ENCODE data around the gene DDR2.

Gene DDR2

DNA sequence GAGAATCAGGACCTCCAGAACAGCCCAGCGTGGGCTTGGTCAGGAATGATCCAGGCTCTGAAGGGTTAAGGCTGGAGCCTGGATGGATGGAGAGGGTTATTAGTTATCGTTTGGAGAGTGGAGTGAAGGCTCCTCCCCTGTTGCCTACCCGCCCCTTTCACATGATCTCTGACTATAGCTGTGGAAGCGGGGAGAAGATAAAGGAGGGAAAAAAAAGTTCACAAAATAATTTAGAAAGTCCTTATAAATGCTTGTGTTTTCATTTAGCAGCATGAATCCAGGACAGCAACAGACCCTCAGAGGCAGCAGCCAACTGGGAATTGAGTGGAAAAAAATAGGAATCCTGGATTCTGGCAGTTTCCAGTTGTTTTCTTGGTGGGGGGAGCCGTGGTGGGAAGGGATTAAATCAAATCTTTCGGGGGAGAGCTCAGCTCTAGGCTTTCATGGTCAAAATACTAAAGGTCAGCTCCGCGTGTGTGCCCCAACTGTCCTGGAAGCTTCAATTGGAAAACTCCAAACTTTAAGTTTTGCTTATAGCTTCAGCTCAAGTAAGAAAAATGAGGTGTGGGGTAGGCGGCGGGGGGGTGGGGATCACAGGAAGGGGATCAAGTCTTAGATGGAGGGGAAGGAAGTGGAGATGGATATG is 595 bp upstream of the DDR2 start:
- DNase-seq = no peak

GRCh38 chr1:162632698-162633080 is 425 bp downstream of the DDR2 start:
- no peak for DNase-seq

GRCh38 chr1:162633081-162633762 is 958 bp downstream of the DDR2 start:
- DNase-seq = no peak

GRCh38 chr1:162635418-162635817 is 3.2 kb downstream of the DDR2 start:
- DNase-seq = no peak

DNA sequence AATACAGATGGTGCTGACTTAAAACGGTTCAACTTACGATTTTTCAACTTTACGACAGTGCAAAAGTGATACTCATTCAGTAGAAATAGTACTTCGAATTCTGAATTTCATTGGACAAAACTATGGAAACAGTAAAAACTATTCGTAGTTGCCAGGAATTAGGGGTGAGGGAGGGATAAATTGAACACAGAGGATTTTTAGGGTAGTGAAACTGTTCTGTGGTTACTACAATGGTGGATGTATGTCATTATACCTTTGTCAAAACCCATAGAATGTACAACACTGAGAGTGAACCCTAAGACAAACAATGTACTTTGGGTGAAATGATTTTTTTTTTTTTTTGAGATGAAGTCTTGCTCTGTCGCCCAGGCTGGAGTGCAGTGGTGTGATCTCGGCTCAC is 7.5 kb downstream of the DDR2 start:
- no peak for DNase-seq

GRCh38 chr1:162641114-162641513 is 8.8 kb downstream of the DDR2 start:
- no peak for DNase-seq

GRCh38 chr1:162644986-162645314 is 12.7 kb downstream of the DDR2 start:
- no peak for DNase-seq

DNA sequence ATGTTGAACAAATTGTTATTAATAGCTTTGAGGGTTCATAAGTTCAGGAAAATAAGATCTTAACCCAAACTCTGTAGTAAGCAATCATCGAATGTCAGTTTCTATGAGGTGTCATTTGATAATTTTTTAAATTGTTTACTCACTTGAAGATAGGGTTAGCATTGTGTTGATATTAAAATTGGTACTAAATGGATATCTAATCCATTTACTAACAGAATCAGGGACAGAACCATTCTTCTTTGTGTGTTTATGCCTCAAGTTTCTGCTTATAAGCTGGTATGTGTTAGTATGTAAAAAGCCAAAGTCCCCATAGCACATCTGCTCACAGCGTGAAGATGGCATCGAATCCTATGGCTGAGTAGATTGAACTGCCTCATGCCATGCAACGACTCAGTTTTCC is 13.4 kb downstream of the DDR2 start:
- DNase-seq = no peak

GRCh38 chr1:162649583-162649982 is 17.3 kb downstream of the DDR2 start:
- DNase-seq = no peak

- no peak for DNase-seq
Measured at GRCh38 chr1:162654915-162655620, 22.8 kb downstream of the DDR2 start.

DNA sequence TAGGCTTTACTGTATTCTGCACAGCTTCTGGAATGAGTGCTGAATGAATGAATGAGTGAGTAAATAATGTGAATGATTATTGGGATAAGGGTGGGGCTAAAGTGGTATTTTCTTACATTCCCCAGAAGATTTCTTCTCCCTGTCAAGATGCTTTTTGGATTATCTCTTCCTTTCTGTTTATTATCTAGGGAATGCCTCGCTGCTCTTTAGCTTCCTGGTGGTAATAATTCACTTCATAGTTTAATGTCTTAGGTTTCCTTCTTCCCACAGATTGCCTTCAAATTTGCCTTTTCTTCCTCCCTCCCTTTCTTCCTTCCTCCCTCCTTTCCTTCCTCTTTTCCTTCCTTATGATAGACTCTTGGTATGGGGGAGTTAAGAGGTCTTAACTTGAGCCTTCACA is 24.0 kb downstream of the DDR2 start:
- DNase-seq = no peak

GRCh38 chr1:162660574-162660973 is 28.3 kb downstream of the DDR2 start:
- DNase-seq = no peak

DNA sequence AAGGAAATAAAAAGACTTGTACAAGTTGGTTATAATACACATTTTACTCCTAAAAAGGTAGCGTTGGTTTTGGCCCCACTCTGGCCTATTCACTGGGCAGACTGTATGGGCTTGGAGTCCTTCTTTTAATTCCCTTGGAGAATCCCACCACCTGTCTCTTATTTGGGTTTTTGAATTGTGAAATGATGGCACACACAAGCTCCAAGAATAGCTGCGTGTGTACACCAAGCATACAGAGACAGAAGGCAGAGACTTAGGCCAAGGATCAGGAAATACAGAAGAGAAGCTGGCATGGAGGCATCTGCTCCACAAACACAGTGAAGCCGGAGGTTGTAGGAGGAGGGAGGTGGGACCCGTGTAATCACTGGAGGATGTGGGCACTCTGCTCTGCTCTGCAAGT is 29.1 kb downstream of the DDR2 start:
- no peak for DNase-seq

DNA sequence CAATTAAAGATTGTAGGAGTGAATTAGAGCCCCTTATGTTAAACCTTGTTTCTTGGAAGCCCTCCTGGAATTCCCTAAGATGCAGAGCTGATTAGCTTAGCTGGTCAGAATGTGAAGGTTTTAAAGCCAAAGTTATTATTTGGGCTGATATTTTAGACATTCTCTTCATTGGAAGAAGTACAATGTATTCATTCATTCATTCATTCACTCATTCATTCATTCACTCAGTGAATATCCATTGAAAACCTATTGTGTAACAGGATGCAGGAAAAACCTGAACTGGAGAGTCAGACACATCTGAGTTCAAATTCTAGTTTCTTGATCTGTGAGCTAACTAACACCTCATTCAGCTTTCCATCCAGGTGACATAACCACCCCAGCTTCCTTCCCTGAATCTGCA is 29.7 kb downstream of the DDR2 start:
- no peak for DNase-seq

- no peak for DNase-seq
Measured at GRCh38 chr1:162663086-162663485, 30.8 kb downstream of the DDR2 start.

DNA sequence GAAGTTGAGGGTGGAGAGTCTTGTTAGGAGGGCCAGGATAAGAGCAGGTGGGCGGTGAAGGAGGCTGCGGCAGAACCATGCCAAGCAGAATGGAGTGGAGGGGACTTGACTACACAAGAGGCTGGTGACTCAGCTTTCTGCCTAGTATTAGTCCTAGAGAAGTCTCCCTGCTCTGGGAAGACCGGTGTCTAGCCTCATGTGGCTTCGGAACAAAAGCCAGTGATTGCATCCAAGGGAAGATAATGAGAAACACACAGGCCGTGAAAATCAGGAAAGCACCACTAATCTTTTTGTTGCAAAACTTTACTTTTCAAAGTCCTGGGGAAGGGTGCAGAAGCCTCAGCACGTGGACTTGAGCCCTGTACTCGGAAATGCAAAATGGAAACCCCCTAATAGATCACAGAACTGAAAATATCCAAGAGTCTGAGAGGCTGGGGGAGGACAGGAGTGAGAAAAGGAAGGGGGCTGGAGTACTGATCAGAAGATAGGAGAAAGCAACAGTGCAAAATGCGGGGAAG is 31.4 kb downstream of the DDR2 start:
- DNase-seq = no peak

GRCh38 chr1:162666006-162666645 is 33.9 kb downstream of the DDR2 start:
- no peak for DNase-seq

DNA sequence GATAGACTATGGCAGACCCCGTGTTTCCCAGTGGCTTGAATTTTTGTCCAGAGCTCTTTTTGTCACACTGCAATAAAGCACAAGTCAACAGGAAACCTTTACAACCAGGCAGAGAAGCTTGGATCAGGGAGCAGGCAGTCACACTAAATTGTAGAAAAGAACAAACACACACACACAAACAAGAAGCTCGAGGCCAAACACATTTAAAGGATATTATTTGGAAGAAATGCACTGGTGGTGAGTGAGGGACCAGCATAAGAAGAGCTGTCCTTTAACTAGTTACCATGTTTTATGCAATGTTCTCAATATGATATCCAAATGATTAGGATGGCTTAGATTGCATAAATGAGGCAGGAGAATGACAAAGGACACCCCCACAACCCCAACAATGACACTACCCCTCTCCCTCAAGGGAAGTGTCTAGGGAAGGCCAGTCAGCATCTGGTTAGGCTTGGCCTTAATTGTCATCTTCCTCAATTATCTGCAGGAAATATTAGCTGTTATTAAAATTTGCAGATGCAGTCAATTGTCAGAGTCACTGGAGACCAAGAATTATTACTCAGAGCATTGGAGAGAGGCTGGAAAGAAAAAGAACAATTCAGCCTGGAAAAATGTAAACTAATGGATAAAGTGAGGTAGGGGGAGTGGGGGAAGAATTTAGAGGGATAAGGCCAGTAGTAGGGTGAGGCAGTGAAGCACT is 35.3 kb downstream of the DDR2 start:
- no peak for DNase-seq

DNA sequence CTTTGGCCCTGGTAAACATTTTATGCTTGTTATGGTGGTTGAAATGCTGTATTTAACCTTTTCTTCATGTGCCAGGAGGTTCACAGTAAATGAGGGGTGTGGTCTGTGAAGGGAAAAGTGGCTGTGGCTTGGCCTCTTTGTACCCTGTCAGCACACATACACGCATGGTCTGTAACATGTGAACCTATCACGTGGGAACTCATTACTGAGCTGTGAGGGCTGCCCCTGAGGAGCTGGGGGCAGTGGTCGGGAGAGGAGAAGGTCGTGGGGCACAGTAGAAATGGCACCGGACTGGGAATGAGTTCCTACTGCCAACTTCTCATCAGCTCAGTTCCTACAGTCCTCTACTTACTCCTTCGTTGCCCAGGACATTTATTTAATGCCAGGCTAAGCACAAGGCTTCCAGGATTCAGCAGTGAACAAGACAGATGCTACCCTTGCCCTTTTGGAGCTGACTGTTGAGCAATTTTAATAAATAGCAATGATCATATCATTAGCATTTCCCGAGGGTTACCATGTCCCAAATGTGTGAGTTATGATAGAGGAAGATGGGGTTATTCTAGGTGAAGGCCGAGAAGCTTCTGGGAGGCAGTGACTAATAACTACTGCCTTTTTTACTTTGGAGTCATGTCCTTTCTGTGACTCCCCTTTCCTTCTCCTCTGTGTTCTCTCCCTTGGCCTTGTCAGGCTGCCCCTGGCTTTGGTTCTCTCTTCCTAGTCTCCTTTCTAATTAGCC is 38.8 kb downstream of the DDR2 start:
- DNase-seq = no peak

GRCh38 chr1:162671664-162672410 is 39.6 kb downstream of the DDR2 start:
- DNase-seq = no peak

DNA sequence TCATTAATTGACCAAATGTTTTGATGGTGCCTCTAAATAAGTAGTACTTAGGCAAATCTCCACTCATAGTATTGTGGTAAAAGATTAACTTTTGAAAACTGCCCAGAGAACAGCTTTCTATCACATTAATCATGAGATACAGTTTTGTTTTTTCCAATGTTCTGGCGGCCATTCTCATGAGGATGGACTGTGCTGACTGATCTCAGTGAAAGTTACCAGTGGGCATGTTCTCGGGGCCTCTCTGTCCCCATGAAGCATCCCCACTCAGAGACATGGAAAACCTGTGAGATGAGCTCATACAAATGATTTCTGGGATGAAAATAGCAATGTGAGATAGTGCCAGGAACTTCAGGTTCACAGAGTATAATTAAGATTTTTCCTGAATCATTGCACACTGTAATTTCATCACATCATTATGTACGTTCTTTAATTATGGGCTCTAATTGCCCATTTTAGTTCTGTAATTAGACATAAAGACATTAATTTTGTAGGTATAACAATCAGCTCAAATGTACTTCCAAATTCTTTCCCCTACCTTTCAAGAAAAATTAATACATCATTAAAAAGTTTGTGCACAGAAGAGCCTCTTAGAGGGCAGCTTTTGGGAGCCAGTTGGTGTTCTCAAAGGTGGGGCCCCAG is 40.5 kb downstream of the DDR2 start:
- DNase-seq = no peak

Measured in GF-D8 (cell line).